GM12872 (cell line): Measurements from ENCODE around the gene SHC1.

ENCODE experiments used
- CTCF ChIP-seq: IDR thresholded peaks from 3 replicates; pipeline ENCODE4 v1.5.1; 2011; ENCODE audit warnings: low read depth, mild to moderate bottlenecking, low read length, moderate library complexity; ENCODE audit not compliant: insufficient read depth

The SHC1 gene

GRCh38 chr1:154994591-154994990 is 24.0 kb upstream of the SHC1 start:
- no peak for TF ChIP-seq CTCF

- TF ChIP-seq CTCF, result no peak
Observed at GRCh38 chr1:154994269-154994587, 23.7 kb upstream of the SHC1 start.

GRCh38 chr1:154993572-154994268 is 23.2 kb upstream of the SHC1 start, which contains the start of gene LENEP:
Gene LENEP, plus strand, starts transcription at chr1:154993586. Its CDS starts 22 bp downstream, at chr1:154993608.
- no peak for TF ChIP-seq CTCF

- TF ChIP-seq CTCF, result 0 out of 3 replicates have a peak, but pooled peaks have one; percentile 19
Observed at GRCh38 chr1:154992721-154993571, 22.4 kb upstream of the SHC1 start.

- TF ChIP-seq CTCF, result no peak
Observed at GRCh38 chr1:154990276-154990675, 19.7 kb upstream of the SHC1 start.

GRCh38 chr1:154989195-154989860 is 18.8 kb upstream of the SHC1 start:
- TF ChIP-seq CTCF, result no peak
